ENCODE data around the gene LITAF. TPM values are rescaled to one million over a fixed set of nuclear protein-coding genes. Genes with fewer than 3 reads are reported as not detected.

Gene LITAF
- polyA plus RNA-seq, 1 donor from 2014 or later = 0.31 TPM

GRCh38 chr16:11535494-11535893 is 51.2 kb downstream of the LITAF start:
- Histone ChIP-seq H3K36me3 (ENCODE audit: insufficient read depth, low read length) (no peaks in the 10 kb centered on the region), H3K9me3 (ENCODE audit: low read length) (no peaks in the 10 kb centered on the region), H3K4me2 (ENCODE audit: low read length) (no peak overlapping the region), H4K20me1 (ENCODE audit: insufficient read depth) (no peaks in the 10 kb centered on the region), H3K4me3 (ENCODE audit: low read length) (no peak overlapping the region), H3K9me2 (ENCODE audit: insufficient read depth, low read length) (no peaks in the 10 kb centered on the region), H3K27ac (ENCODE audit: low read length) (no peak overlapping the region), H3F3A (ENCODE audit: insufficient read depth, low read length, poor library complexity, severe bottlenecking) (no peaks in the 10 kb centered on the region), H2AFZ (ENCODE audit: low read depth, low read length) (no peak overlapping the region), H3K9ac (ENCODE audit: low read length) (no peak overlapping the region), H3K79me2 (replicated peaks; ENCODE audit: insufficient read depth, low read length) (no peaks in the 10 kb centered on the region), H3K27me3 (ENCODE audit: insufficient read depth, low read depth, low read length) (no peaks in the 10 kb centered on the region)
- TF ChIP-seq CTCF (IDR thresholded peaks at IDR 0.05; ENCODE audit: poor library complexity, severe bottlenecking) (no peak), POLR2AphosphoS5 (IDR thresholded peaks at IDR 0.05) (no peak), TAF1 (IDR thresholded peaks at IDR 0.05; ENCODE audit: low read depth) (no peak), REST (IDR thresholded peaks at IDR 0.05; ENCODE audit: borderline replicate concordance) (no peak), EZH2 (IDR thresholded peaks at IDR 0.05; ENCODE audit: borderline replicate concordance, insufficient read depth, low read length, poor library complexity, severe bottlenecking) (no peak), EP300 (conservative IDR thresholded peaks at IDR 0.05; ENCODE audit: poor library complexity, severe bottlenecking) (no peak), SMC3 (conservative IDR thresholded peaks at IDR 0.05; ENCODE audit: poor library complexity) (no peak), MXI1 (conservative IDR thresholded peaks at IDR 0.05; ENCODE audit: poor library complexity, severe bottlenecking) (no peak), RAD21 (conservative IDR thresholded peaks at IDR 0.05) (no peak)

- TF ChIP-seq POLR2AphosphoS5 (IDR thresholded peaks at IDR 0.05) (no peak), EZH2 (IDR thresholded peaks at IDR 0.05; ENCODE audit: borderline replicate concordance, insufficient read depth, low read length, poor library complexity, severe bottlenecking) (no peak), EP300 (conservative IDR thresholded peaks at IDR 0.05; ENCODE audit: poor library complexity, severe bottlenecking) (no peak), MXI1 (conservative IDR thresholded peaks at IDR 0.05; ENCODE audit: poor library complexity, severe bottlenecking) (no peak), REST (IDR thresholded peaks at IDR 0.05; ENCODE audit: borderline replicate concordance) (no peak), TAF1 (IDR thresholded peaks at IDR 0.05; ENCODE audit: low read depth) (no peak), SMC3 (conservative IDR thresholded peaks at IDR 0.05; ENCODE audit: poor library complexity) (no peak), RAD21 (conservative IDR thresholded peaks at IDR 0.05) (no peak), CTCF (IDR thresholded peaks at IDR 0.05; ENCODE audit: poor library complexity, severe bottlenecking) (no peak)
- H3K4me3 ChIP-seq (ENCODE audit: low read length) = no peak overlapping the region
- H3K79me2 ChIP-seq (replicated peaks; ENCODE audit: insufficient read depth, low read length) = no peaks in the 10 kb centered on the region
- H3K4me2 ChIP-seq (ENCODE audit: low read length) = no peak overlapping the region
- no peaks in the 10 kb centered on the region for H4K20me1 ChIP-seq (ENCODE audit: insufficient read depth)
- H3K27me3 ChIP-seq (ENCODE audit: insufficient read depth, low read depth, low read length) = no peaks in the 10 kb centered on the region
- H3K9me3 ChIP-seq (ENCODE audit: low read length) = no peaks in the 10 kb centered on the region
- H3F3A ChIP-seq (ENCODE audit: insufficient read depth, low read length, poor library complexity, severe bottlenecking) = no peaks in the 10 kb centered on the region
- H3K9ac ChIP-seq (ENCODE audit: low read length) = no peak overlapping the region
- no peak overlapping the region for H3K27ac ChIP-seq (ENCODE audit: low read length)
- H2AFZ ChIP-seq (ENCODE audit: low read depth, low read length) = no peak overlapping the region
- no peaks in the 10 kb centered on the region for H3K9me2 ChIP-seq (ENCODE audit: insufficient read depth, low read length)
- H3K36me3 ChIP-seq (ENCODE audit: insufficient read depth, low read length) = no peaks in the 10 kb centered on the region
Observed at GRCh38 chr16:11534262-11534661, 52.5 kb downstream of the LITAF start.
